ENCODE measurements around the gene MYBPC1.

MYBPC1 gene

DNA sequence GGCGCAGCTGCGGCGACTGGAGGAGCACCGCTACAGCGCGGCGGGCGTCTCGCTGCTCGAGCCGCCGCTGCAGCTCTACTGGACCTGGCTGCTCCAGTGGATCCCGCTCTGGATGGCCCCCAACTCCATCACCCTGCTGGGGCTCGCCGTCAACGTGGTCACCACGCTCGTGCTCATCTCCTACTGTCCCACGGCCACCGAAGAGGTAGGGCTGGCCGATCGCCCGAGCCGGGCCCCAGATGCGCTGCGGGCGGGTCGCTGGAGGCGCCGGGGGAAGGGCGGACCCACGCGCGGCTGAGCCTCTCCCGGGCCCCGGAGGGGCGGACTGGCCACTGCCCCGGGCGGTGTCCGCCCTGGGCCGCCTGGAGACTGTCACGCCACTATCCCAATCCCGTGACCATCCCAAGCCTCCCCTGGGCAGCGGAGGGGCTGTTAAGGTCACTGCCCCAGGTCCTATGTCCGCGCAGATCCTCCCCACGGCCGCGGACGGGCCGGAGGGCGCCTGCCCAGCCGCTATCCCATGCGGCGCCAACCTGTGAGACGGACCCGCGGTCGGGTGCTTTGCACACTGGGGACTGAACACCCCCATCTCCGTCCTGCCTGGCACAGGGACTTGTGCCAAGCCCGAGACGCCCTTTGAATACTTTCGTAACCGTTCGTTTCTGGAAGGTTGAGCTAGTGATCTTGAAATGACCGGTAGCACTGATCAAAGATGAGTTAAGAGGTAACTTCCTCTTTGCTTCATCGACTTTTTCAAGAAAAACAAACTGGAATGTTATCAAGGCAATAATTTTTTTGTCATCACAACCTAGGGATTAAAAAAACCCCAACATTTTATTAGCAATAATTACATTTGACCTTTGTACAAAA, 103.4 kb downstream of the MYBPC1 start:
- Histone ChIP-seq H3K4me2 (peak overlapping the region; percentile 90), H4K20me1 (peaks cover 24% of the 10 kb centered on the region; the same call in 1 of the 2 replicates), H3K9me3 (no peaks in the 10 kb centered on the region; the same call in 1 of the 2 replicates), H3K27me3 (no peaks in the 10 kb centered on the region), H3K27ac (peak overlapping the region; percentile 87), H3K9ac (peak overlapping the region; percentile 90), H3K36me3 (no peaks in the 10 kb centered on the region), H3K4me3 (peak overlapping the region; percentile 95), H3K4me1 (peaks cover 43% of the 10 kb centered on the region)
- no peak for TF ChIP-seq Cebpa-rat (IDR thresholded peaks at IDR 0.05)

DNA sequence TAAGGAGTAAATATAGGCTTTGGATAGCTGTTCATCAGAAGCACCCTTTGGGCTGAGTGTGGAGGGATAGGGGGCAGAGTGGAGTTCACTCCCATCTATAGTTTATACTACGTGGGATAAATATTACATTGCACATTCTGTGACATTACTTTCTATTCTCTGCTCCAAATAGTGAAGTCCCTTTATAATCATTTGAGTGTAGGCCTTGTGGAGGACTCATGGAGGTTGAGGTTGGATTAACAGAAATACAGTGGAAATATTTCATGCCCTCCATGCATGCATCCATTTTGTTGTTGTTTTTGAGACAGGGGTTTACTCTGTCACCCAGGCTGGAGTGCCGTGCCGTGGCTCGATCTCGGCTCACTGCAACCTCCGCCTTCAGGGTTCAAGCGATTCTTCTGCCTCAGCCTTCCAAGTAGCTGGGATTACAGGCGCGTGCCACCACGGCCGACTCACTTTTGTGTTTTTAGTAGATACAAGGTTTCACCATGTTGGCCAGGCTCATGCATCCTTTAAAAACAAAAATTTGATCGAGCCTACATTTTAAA, 104.1 kb downstream of the MYBPC1 start:
- H3K36me3 ChIP-seq, result no peaks in the 10 kb centered on the region
- H3K9me3 ChIP-seq, result no peaks in the 10 kb centered on the region; the same call in 1 of the 2 replicates
- peaks cover 48% of the 10 kb centered on the region for H3K4me1 ChIP-seq
- no peak overlapping the region for H3K27ac ChIP-seq
- peak overlapping the region; percentile 90 for H3K4me2 ChIP-seq
- H4K20me1 ChIP-seq, result peaks cover 31% of the 10 kb centered on the region; the same call in 1 of the 2 replicates
- H3K9ac ChIP-seq, result no peak overlapping the region; the same call in 1 of the 2 replicates
- peak overlapping the region; percentile 95 for H3K4me3 ChIP-seq
- TF ChIP-seq Cebpa-rat (IDR thresholded peaks at IDR 0.05), result no peak
- H3K27me3 ChIP-seq, result no peaks in the 10 kb centered on the region

DNA sequence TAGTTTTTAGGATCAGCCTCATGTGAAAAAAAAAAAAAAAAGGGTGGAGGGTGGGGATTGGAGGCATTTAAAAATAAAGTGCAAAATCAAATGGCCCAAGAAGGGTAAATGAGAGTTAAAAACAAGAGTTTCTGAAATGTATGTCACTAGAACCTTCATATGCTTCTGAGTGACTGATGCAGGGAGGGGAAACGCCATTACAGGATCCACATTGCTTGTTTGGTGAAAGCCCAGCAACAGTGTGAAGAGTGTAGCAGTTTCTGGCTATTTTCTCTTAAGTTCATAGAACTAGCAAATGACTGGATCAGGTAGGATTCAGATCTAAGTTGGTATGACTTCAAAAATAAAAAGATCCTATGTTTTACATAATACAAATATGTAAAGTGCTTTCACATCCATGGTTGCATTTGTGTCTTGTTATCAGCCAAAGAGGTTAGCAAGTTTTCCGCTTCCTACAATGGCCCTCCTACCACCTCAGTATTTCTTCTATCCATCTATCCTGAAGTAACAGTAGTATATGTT, 105.6 kb downstream of the MYBPC1 start:
- H3K4me1 ChIP-seq, result peaks cover 48% of the 10 kb centered on the region
- H3K4me2 ChIP-seq, result no peak overlapping the region
- H4K20me1 ChIP-seq, result peaks cover 31% of the 10 kb centered on the region; the same call in 1 of the 2 replicates
- H3K36me3 ChIP-seq, result no peaks in the 10 kb centered on the region
- no peak for TF ChIP-seq Cebpa-rat (IDR thresholded peaks at IDR 0.05)
- no peak overlapping the region for H3K27ac ChIP-seq
- no peaks in the 10 kb centered on the region for H3K9me3 ChIP-seq
- H3K4me3 ChIP-seq, result no peak overlapping the region
- H3K9ac ChIP-seq, result no peak overlapping the region
- H3K27me3 ChIP-seq, result no peaks in the 10 kb centered on the region

DNA sequence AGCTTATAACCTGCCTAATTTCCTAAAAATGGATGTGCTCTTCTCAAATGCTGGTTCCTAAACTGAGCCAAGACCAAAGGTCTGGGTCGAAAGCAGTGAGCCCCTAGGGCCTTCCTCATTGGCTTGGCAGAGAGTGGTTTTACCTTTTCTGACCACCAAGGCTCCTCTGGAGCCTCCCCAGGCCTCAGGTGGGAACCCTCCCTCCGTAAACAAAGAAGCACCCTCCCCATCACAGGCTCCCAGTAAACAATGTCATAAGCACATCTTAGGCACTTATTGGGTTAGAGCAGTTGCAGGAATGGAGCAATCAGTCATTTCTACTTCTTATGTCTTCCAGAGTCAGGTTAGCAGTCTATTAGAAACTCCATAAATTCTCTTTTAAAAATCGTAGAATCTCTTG, 108.7 kb downstream of the MYBPC1 start:
- H3K4me1 ChIP-seq, result peaks cover 35% of the 10 kb centered on the region
- H3K4me2 ChIP-seq, result peak overlapping the region; percentile 29

DNA sequence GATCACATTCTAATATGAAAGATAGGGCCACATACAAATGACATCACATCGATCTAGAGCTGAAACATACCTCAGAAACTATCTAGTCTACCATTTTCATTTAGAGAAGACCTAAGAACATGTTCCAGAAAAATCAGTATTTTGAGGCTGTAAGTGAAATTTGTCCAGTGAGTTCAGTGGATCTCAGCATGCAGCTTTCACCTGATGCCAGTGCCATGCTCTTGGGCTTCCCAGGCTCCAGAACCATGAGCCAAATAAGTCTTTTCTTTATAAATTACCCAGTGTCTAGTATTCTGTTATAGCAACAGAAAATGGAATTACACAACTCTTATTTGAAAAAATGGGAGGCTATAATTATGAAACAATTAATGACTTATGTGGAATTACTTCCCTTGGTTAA, 111.6 kb downstream of the MYBPC1 start:
- Histone ChIP-seq H3K36me3 (no peaks in the 10 kb centered on the region), H3K27ac (no peak overlapping the region), H4K20me1 (peaks cover 20% of the 10 kb centered on the region; the same call in 1 of the 2 replicates), H3K9me3 (no peaks in the 10 kb centered on the region), H3K4me2 (no peak overlapping the region), H3K9ac (no peak overlapping the region), H3K27me3 (no peaks in the 10 kb centered on the region), H3K4me3 (no peak overlapping the region), H3K4me1 (peaks cover 20% of the 10 kb centered on the region)
- TF ChIP-seq Cebpa-rat (IDR thresholded peaks at IDR 0.05), result no peak

More for the DNA sequence above, 108.7 kb downstream of the MYBPC1 start:
- Histone ChIP-seq H3K9ac (no peak overlapping the region), H4K20me1 (peaks cover 31% of the 10 kb centered on the region; the same call in 1 of the 2 replicates), H3K27ac (no peak overlapping the region), H3K4me3 (no peak overlapping the region), H3K27me3 (no peaks in the 10 kb centered on the region), H3K36me3 (no peaks in the 10 kb centered on the region), H3K9me3 (no peaks in the 10 kb centered on the region)
- no peak for TF ChIP-seq Cebpa-rat (IDR thresholded peaks at IDR 0.05)

DNA sequence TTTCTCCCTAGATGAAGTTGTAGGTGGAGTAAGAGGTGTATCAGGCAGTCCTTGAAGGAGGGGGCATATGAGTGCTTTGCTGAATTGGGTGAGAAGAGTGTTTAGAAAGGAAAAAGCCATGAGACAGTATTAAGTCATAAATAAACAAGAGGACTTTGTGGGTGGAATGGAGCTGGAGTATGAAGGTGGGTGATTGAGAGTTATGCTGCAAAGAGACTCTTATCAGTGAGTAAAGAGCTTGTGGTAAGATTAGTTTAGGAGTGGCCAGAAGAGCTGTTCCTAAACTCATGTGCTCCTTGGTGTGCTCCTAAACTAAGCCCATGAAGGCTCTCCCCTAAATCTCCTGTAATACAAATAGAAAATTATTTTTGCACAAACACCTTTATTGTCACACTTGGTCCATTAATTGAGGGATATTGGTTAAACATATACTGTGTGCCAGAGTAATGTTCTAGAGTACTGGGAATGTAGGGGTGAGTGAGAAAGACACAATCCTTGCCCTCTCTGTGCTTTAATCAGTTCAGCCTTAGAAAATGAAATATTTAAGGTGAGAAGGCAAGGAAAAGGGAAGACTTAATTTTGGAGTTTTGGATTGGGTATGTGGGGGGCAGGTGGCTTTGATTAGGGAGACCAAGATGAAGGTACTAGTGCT, 112.5 kb downstream of the MYBPC1 start:
- no peaks in the 10 kb centered on the region for H3K36me3 ChIP-seq
- TF ChIP-seq Cebpa-rat (IDR thresholded peaks at IDR 0.05), result no peak
- no peak overlapping the region for H3K27ac ChIP-seq
- H3K9ac ChIP-seq, result no peak overlapping the region
- peaks cover 20% of the 10 kb centered on the region for H3K4me1 ChIP-seq
- peaks cover 13% of the 10 kb centered on the region; the same call in 1 of the 2 replicates for H4K20me1 ChIP-seq
- no peaks in the 10 kb centered on the region for H3K9me3 ChIP-seq
- no peaks in the 10 kb centered on the region for H3K27me3 ChIP-seq
- H3K4me2 ChIP-seq, result no peak overlapping the region
- no peak overlapping the region for H3K4me3 ChIP-seq

DNA sequence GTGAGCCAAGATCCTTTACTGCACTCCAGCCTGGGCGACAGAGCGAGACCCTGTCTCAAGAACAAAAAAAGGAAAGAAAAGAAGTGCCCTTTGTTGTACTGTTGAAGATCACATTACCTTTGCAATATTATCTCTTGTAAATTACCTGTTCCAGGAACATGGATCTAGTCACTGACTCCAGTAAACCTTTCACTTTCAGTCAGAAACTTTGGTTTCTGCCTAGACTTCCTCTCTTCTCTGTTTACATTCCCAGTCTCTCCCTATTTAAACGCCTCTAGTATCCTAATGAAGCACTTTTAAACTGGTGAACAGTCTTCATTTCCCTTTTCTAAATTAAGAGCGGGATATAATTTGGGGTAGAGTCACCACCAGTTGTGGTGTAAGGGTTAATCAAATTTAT, 115.5 kb downstream of the MYBPC1 start:
- Histone ChIP-seq H3K4me2 (no peak overlapping the region), H3K9me3 (no peaks in the 10 kb centered on the region), H3K4me1 (peaks cover 15% of the 10 kb centered on the region; the same call in 1 of the 2 replicates), H3K9ac (no peak overlapping the region), H3K4me3 (no peak overlapping the region), H3K27ac (no peak overlapping the region), H4K20me1 (peaks cover 10% of the 10 kb centered on the region; the same call in 1 of the 2 replicates), H3K27me3 (no peaks in the 10 kb centered on the region), H3K36me3 (0 out of 2 replicates have a peak, but pooled peaks cover 1% of the 10 kb centered on the region)
- TF ChIP-seq Cebpa-rat (IDR thresholded peaks at IDR 0.05), result no peak

DNA sequence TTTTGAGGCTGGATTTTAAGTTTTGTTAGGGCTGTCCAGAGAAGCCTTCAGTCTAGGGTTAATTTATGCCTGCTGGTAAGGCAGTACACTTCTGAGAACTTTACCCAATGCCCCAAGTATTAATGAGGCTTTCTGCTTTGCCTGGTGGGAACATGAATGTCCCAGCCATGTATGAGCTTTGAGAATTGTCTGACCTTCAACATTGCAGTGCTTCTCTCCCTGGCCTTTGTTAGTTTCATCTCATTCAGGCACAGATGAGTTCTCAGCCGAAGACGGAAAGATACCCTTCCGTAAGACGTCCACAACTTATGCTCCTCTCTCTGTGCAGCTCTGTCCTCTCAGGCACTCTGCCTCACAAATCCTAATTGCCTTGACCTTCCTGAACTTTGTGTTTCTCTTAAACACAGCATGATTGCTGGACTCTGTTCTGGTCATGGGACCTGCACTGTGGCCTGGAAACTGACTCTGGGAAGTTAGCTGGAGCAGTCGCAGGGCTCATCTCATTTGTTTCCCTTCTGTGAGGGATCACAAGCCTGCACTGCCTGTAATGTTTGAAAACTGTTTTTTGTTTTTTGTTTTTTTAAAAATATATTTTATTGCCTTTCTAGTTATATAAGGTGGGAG, 118.4 kb downstream of the MYBPC1 start:
- TF ChIP-seq Cebpa-rat (IDR thresholded peaks at IDR 0.05), result no peak
- peaks cover 11% of the 10 kb centered on the region; the same call in 1 of the 2 replicates for H4K20me1 ChIP-seq

DNA sequence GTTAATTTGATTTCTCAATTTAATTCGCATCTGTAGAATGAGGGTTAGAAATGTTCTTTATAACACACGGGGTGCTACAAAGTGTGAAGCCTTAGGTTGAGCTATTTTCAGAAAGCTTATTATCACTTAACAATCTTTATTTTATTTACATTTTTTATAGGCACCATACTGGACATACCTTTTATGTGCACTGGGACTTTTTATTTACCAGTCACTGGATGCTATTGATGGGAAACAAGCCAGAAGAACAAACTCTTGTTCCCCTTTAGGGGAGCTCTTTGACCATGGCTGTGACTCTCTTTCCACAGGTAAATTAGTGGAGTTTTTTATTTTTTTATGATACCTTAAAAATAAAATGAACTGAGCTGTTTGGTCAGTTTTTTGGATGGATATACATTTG, 119.2 kb downstream of the MYBPC1 start:
- no peaks in the 10 kb centered on the region for H3K27me3 ChIP-seq
- H3K36me3 ChIP-seq, result peaks cover 18% of the 10 kb centered on the region
- no peaks in the 10 kb centered on the region for H3K9me3 ChIP-seq
- no peak overlapping the region for H3K4me3 ChIP-seq
- H3K9ac ChIP-seq, result no peak overlapping the region
- H3K27ac ChIP-seq, result no peak overlapping the region
- peaks cover 14% of the 10 kb centered on the region; the same call in 1 of the 2 replicates for H3K4me1 ChIP-seq
- H4K20me1 ChIP-seq, result peaks cover 11% of the 10 kb centered on the region; the same call in 1 of the 2 replicates
- TF ChIP-seq Cebpa-rat (IDR thresholded peaks at IDR 0.05), result no peak
- H3K4me2 ChIP-seq, result no peak overlapping the region

More for the DNA sequence above, 118.4 kb downstream of the MYBPC1 start:
- H3K4me3 ChIP-seq, result no peak overlapping the region
- no peaks in the 10 kb centered on the region for H3K27me3 ChIP-seq
- peaks cover 15% of the 10 kb centered on the region; the same call in 1 of the 2 replicates for H3K4me1 ChIP-seq
- no peak overlapping the region for H3K4me2 ChIP-seq
- H3K27ac ChIP-seq, result no peak overlapping the region
- H3K9me3 ChIP-seq, result no peaks in the 10 kb centered on the region
- no peak overlapping the region for H3K9ac ChIP-seq
- H3K36me3 ChIP-seq, result peaks cover 11% of the 10 kb centered on the region; the same call in 1 of the 2 replicates

All from BLaER1 (cell line).